Activated effector memory CD4-positive, alpha-beta T cell treated with anti-CD3 and anti-CD28 coated beads, Interleukin-2, amount 50 U/mL, for 16 hours (primary cell): ENCODE results near the gene NR6A1.

Experiments used
- DNase-seq: peaks from one replicate; pipeline ENCODE4 v3.0.0-alpha.2; 2020

Gene NR6A1

DNA sequence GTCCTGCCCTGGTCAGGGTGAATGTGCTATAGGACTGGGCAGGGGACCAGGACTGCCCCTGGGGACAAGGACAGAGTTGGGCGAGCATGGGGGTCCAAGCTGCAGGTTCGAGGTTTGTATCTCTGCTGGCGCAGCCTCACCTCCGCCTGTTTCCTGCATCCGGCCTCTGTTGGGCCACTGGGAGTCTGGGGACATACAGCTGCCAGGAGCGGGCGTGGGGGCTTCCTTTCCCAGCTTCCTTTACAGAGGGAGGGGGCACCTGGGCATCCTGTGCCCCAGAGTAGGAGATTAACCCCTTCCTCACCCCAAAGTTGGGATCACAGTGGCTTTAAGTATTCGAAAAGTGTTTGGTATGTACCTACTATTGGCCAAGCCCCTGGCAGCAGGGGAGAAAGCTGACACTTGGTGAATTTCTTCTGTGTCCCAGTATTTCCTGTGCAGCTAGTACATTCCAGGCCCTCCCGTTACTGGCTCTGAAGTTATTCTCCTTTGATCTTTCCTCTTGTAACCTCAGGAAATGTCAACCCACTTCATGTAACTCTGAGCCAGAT lies 24.8 kb upstream of the NR6A1 start:
- no peak for DNase-seq

DNA sequence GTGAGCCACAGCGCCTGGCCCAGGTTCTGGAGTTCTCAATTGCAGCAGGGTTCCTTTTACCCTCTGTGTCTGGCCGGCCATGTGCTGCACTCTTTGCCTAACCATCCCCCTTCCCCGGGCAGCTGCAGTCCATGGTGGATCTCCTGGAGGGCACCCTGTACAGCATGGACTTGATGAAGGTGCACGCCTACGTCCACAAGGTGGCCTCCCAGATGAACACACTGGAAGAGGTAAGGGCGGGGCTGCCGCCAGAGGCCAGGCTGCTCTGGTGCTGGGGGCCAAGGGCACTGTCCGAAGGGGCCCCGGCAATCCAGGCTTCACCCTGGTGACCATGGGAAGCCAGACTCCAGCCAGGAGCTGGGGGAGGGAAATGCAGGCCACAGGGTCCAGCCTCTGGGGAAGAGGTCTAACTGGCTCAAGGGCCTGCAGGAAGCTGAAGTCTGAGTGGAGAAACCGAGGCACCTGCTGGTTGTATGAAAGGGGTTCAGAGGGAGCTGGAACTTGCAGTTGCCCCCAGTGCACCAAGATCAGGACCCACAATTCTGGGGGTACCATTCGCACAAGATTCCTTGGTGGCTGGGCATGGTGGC lies 23.9 kb upstream of the NR6A1 start:
- no peak for DNase-seq

DNA sequence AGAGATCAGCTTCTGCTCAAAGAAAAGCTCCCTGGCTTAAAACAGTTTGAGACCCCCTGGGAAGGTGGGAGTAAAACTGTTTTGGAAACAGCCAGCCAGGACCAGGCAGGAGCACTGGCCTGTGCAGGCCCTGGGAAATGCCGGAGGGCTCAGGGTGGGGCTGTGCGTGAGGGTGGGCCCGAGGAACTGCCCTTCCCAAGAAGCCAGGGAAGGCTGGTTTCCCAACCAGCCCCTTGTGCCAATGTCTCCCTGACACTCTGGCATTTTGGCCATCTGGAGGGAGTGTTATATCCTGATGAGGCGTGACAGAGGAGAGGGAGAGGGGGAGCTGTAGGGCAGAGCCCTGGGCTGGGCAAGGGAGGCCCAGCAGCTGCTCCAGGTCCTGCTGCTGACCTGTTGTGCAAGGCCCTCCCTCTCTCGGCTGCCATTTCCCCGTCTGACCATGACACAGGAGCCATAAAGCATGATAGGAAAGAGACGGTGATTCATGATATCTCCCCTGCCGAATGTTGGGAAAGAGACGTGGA lies 22.0 kb upstream of the NR6A1 start:
- no peak for DNase-seq

DNA sequence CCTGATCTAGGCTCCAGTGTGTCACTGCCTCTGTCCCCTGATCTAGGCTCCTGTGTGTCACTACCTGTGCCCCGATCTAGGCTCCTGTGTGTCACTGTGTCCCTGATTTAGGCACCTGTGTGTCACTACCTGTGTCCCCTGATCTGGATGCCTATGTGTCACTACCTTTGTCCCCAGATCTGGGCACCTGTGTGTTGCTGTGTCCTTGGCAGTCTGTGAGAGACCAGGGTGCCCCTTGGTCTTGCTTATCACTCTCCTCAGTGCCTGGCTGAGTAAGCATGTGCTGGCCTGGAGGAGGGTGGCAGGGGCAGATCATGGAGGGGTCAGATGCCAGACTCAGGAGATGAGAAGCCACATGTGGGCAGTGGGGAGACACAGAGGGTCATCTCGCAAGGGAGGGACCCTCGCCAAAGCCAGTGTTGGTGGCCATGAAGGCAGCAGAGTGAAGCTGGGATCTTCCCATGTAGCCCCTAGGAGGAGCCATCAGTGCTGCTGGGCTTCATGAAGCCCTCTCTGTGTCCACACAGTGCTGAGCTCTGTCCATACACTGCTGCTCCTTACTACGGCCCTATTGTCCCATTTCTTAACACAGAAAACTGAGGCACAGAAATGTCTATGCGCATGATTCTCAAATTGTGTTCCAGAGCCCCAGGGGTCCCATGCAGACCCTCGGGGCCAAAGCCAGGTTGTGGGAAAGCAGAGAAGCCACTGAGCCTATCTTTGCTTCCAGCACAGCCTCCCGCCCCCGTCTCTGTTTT lies 21.3 kb upstream of the NR6A1 start:
- DNase-seq: no peak

DNA sequence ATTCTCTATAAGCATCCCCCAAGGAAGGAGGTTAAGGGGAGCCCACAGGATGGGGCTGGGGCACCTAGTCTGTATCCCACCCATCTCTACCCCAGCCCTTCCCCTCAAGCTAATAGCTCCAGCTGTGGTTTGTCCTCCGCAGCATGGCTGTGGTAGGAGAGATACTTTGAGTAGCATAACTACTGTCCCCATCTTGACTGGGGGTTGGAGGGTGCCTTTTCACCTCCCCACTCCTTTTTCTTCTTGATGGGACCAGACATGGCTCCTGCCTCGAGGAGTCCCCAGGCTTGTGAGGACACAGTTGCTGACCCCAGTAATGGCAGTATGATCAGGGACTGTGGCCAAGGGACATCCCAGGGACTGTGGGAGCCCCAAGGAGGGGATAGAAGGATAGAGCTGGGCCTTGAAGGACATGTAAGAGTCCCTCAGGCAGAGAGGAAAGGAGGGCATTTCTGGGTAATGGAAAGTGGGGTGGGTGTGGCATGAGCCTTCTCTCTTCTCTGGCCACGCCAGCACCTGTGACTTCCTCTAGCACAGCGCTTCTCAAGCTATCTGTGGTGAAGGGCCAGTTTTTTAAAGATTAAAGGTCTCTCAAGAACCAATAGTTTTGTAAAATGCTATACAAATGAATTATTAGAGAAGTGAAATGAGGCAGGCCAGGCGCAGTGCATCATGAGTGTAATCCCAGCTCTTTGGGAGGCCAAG lies 19.8 kb upstream of the NR6A1 start:
- DNase-seq: no peak

DNA sequence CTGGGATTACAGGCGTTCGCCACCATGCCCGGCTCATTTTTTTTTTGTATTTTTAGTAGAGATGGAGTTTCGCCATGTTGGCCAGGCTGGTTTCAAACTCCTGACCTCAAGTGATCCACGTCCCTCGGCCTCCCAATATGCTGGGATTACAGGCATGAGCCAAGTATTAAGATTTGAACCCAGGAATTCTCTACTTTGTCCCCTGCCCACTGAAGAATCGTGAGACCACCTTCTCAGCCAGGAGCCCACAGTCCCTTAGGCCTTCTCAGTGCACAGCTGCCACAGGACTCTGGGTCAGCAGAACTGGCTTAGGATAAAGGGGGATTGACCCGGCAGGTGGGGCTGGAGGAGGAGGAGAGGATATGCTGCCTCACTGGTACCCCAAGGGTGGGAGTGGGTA lies 19.2 kb upstream of the NR6A1 start:
- no peak for DNase-seq

DNA sequence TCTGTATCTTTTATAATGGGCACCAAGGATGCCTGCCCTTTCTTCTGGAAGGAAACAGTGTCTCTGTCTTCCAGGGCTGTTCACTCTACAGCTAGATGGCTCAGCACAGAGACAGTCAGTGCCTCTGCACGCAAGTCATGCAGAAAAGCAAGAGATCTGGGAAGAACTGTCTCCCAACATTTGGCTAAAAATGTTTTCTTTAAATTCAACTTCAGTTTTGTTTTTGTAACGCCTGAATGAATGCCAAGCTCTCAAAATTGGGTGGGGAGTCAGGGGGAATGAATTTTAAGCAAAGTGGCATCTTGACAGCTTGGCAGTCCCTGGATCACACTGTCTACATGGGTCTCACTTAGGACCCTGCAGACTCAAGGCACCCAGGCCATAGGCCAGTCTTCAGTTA lies 18.4 kb upstream of the NR6A1 start:
- no peak for DNase-seq

GRCh38 chr9:124788542-124789217 lies 17.6 kb upstream of the NR6A1 start:
- peak; percentile 30 for DNase-seq

- DNase-seq: peak; percentile 44
These were observed 15.9 kb upstream of the NR6A1 start for GRCh38 chr9:124786881-124787573.

GRCh38 chr9:124784509-124784908 lies 13.4 kb upstream of the NR6A1 start:
- DNase-seq: no peak

DNA sequence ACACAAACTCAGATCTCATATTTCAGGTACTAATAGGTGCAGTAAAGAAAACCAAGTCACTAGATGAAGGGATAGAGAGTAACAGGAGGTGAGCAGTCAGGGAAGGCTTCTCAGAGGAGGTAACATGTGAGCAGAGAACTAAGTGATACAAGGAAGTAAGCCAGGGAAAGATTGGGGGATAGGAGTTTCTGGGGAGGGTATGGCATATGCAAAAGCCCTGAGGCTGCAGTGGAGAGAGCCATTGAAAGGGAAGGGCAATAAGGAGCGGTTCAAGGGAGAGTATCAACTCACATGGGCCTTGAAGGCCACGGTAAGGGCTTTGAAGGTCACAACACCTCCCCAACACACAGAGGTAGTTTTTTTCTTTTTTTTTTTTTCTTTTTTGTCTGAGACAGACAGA lies 12.7 kb upstream of the NR6A1 start:
- no peak for DNase-seq

DNA sequence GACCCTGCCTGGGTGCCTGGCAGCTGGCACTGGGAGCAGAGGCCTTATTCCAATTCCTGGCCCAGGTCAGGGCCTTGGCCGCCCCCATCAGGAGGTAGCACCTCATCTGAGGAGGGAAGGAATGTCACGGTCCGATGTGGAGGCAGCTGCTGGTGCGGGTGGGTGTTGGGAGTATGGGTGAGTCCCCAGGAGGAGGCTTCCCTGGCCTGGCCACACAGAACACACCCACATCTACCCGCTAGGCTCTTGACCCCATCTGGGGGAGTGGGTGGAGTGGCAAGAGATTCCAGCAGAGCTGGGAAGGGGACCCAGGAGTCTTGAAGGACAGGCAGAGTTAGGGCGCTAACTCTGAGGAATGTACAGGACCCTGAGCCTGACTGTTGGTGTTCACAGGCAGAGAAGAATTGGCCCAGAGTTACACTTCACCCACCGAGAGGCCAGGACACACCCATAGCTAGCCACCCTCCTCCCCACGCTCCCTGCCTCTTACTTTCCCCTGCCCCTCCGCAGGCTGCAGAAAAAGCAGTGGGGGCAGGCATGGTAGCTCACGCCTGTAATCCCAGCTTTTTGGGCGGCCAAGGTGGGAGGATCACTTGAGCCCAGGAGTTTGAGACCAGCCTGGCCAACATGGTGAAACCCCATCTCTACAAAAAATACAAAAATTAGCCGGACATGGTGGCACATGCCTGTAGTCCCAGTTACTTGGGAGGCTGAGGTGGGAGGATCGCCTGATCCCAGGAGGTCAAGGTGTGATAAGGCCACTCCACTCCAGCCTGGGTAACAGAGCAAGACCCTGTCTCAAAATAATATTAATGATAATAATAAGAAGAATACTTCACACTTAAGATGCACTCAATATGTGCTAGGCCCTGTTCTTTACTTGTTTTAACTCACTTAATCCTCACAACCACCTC lies 11.8 kb upstream of the NR6A1 start:
- peak; percentile 38 for DNase-seq

DNA sequence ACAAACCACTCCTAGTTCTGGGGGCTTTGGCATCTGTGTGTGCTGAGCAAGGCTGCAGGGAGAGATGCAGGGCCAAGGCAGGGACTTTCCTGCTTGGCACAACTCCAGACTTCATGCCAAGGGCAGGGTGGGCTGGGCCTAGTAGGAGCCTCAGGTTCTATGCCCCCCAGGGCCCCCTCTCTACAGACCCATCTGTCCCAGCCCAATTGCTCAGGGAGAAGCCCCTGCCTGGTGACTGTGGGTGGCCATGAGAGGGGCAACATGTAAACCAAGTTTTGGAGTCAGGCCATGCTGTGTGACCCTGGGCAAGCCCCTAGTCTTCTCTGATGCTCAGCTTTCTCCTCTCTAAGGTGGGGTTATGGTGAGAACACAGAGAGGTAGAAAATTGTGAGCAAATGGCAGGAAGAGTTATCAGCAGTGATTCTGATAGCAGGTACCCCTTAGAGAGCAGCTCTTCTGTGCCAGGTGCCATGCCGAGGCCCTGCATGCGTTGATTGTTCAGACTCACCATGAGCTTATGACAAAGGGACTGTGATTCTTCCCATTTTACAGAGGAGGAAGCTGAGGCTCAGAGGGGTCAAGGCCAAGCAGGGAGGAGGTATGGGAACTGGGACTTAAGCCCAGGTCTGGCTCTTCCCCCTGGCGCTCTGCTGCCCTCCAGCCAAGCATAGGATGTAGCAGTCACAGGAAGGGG lies 11.0 kb upstream of the NR6A1 start:
- DNase-seq: no peak

DNA sequence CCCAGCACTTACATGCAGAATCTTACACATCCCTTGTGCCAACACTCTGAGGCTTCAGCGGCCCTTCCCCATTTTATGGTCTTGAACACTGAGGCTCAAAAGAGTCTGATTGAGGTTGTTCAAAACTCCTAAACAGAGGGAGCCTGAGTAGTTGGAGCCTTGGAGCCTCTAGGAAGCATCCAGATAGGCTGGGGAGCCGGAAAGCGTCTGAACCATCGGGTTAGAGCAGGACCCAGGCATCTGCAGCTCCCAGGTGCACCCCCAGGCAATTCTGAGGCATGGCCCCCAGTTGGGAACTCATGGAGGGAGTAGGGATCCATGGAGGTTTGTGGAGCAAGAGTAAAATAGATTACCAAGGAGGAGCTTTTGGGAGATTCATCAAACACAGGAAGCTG lies 9.6 kb upstream of the NR6A1 start:
- DNase-seq: no peak

- DNase-seq: peak; percentile 49
These were observed 9.1 kb upstream of the NR6A1 start for GRCh38 chr9:124780060-124780756.

- DNase-seq: no peak
These were observed 8.4 kb upstream of the NR6A1 start for GRCh38 chr9:124779368-124780059.

DNA sequence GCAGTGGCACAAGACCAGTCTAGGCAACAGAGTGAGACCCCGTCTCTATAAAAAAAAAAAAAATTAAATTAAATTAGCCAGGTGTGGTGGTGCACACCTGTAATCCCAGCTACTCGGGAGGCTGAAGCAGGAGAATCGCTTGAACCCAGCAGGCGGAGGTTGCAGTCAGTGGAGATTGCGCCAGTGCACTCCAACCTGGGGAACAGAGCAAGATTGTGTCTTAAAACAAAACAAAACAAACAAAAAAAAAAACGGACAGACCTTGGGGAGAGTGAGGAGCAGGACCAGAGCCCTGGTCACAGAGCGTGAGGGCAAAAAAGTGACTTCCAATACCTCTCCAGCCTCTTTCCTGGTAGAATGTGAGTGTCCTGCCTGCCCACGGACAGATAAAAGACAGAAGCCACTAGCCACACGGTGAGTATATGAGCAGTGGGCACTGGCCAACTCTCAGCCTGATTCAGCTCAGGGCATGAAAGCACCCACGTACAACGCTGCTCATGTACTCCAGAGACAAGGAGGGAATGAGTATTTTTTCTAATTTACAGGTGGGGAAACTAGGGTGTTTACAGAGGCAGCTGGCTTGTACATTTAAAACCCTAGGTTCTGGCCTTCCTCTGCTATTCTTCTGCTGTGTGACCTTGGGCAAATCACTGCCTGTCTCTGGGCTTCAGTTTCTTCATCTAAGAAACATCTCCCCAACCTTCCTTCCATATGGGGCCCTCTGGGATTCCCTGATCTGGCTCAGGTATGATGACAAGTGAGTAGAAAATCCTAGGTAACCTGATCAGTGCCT lies 7.7 kb upstream of the NR6A1 start:
- no peak for DNase-seq

DNA sequence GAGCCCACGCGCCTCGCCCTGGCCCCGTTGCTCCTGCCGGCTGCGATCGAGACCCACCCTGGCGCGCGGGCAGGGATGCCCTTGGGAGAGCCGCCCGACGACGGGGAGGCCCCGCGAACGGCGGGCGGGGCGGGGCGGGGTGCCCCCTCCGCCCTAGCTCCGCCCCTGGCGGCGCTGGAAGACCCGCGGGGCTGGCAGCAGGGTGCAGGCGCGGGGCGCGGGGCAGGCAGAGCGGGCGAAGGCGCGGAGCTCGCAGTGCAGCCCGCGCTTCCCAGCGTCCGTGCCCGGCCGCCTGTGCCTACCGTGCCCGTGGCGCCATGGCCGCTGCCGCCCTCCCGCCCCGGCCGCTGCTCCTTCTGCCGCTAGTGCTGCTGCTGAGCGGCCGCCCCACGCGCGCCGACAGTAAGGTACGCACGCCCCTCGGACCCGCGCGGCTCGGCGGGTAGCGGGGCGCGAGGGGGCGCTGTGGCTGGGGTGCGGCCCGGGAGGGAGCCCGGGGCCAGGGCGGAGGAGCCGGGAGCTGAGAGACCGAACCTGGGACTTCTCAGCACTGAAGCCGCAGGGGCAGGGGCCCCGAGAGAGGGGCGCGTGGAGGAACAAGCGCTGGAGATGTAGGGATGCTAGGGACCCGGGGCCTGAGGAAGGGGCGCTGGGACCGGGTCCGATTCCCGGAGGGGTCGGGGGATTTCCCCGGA lies 6.0 kb upstream of the NR6A1 start, which contains the start of gene OLFML2A:
TSS of gene OLFML2A (plus strand) at position 180 of the 695 bp plus-strand sequence. CDS start at position 318, 138 bp downstream.
- DNase-seq: peak; percentile 69
